HCT116 (cell line): ENCODE data around the gene WFDC1. TPM values are rescaled to one million over a fixed set of nuclear protein-coding genes. Genes with fewer than 3 reads are reported as not detected.

Experiments
- ATAC-seq: fragments of 200-7000 bp; cut with Tn5 transposase; 2 replicates; pipeline ENCODE4 v1.9.1; 2020; ENCODE audit warnings: mild to moderate bottlenecking, moderate library complexity
- BruUV-seq: library from RNA; stranded (reverse); fragments of 400-500 nt; replicated peaks from 2 replicates; lab custom pipeline; 2021; lab: Mats Ljungman, UMichigan
- CTCF ChIA-PET: fragments of 300-600 bp; sonication (Branson Sonifier 250); formaldehyde crosslinking; loops from one replicate; lab custom pipeline; 2021; ENCODE audit warnings: antibody characterized with exemption; lab: Charles Lee
- POLR2A ChIA-PET: fragments of 300-600, 350-600 bp; sonication (Branson Sonifier 250); formaldehyde crosslinking; loops from one replicate; lab custom pipeline; 2021; ENCODE audit warnings: antibody characterized with exemption; lab: Charles Lee
- RAD21 ChIA-PET, 2 experiments: fragments of 300-600 bp; sonication (Branson Sonifier 250); formaldehyde crosslinking; loops; one replicate each; lab custom pipeline; 2023; ENCODE audit warnings: low total read pairs in 2 of 2; ENCODE audit not compliant: uncharacterized antibody in 2 of 2, unreplicated experiment in 2 of 2, low non-redundant PET in 1 of 2; lab: Charles Lee
- DNase-seq: peaks from one replicate; pipeline ENCODE4 v3.0.0-alpha.2; 2010; ENCODE audit warnings: low read depth, low spot score
- H2AFZ ChIP-seq: fragments of 200-600 bp; shearing (Covaris generic), sonication (generic); 2 replicates; pipeline ENCODE4 v1.6.1; 2017; ENCODE audit warnings: low read depth, mixed run types, mixed read lengths, antibody characterized with exemption, low read length; ENCODE audit not compliant: poor library complexity, severe bottlenecking
- H3K27ac ChIP-seq: 2 replicates; pipeline ENCODE4 v1.5.1; 2012; ENCODE audit warnings: low read depth, low read length
- H3K27me3 ChIP-seq: fragments of 200-600 bp; sonication (generic); 2 replicates; pipeline ENCODE4 v1.6.1; 2016; ENCODE audit warnings: mixed run types, low read length, mixed read lengths; ENCODE audit not compliant: insufficient read depth
- H3K36me3 ChIP-seq, 2 experiments: fragments of 200-500 bp in 1 of 2; fragments of 200-600 bp in 1 of 2; sonication (Bioruptor generic) in 1 of 2; sonication (generic) in 1 of 2; 2 replicates each; pipeline versions ENCODE4 v1.5.1 to v1.6.1; 2014 to 2016; ENCODE audit warnings: low read length in 2 of 2, inconsistent platforms in 1 of 2, mixed read lengths in 1 of 2, mixed run types in 1 of 2; ENCODE audit not compliant: insufficient read depth in 2 of 2, control insufficient read depth in 1 of 2
- H3K4me1 ChIP-seq, 2 experiments: fragments of 200-600 bp in 1 of 2; sonication (generic) in 1 of 2; 2 replicates each; pipeline versions ENCODE4 v1.5.1 to v1.6.1; 2012 to 2017; ENCODE audit warnings: low read length in 2 of 2, inconsistent platforms in 1 of 2, mild to moderate bottlenecking in 1 of 2, mixed read lengths in 1 of 2, mixed run types in 1 of 2, moderate library complexity in 1 of 2; ENCODE audit not compliant: insufficient read depth in 2 of 2, control insufficient read depth in 1 of 2
- H3K4me2 ChIP-seq: fragments of 200-600 bp; sonication (generic); 2 replicates; pipeline ENCODE4 v1.6.1; 2017; ENCODE audit warnings: mixed run types, low read length, mixed read lengths
- H3K4me3 ChIP-seq, 2 experiments: fragments of 200-600 bp in 1 of 2; sonication (generic) in 1 of 2; replicated peaks in 1 of 2; 2 replicates each; pipeline ENCODE4 v1.5.1; 2011 to 2016; ENCODE audit warnings: low read length in 2 of 2, control low read depth in 1 of 2, low read depth in 1 of 2, mild to moderate bottlenecking in 1 of 2, mixed read lengths in 1 of 2, mixed run types in 1 of 2
- H3K79me2 ChIP-seq: fragments of 200-600 bp; sonication (generic); 2 replicates; pipeline ENCODE4 v1.6.1; 2017; ENCODE audit warnings: mild to moderate bottlenecking, mixed run types, low read length, moderate library complexity, mixed read lengths; ENCODE audit not compliant: insufficient read depth
- H3K9ac ChIP-seq: fragments of 200-600 bp; sonication (generic); 2 replicates; pipeline ENCODE4 v1.6.1; 2016; ENCODE audit warnings: low read length, mixed read lengths
- H3K9me2 ChIP-seq: fragments of 200-600 bp; sonication (generic), shearing (Covaris generic); 2 replicates; pipeline ENCODE4 v1.6.1; 2017; ENCODE audit warnings: mixed run types, mild to moderate bottlenecking, moderate library complexity; ENCODE audit not compliant: insufficient read depth
- H3K9me3 ChIP-seq, 2 experiments: fragments of 200-500 bp in 1 of 2; fragments of 200-600 bp in 1 of 2; sonication (Bioruptor generic) in 1 of 2; sonication (generic) in 1 of 2; 2 replicates each; pipeline ENCODE4 v1.6.1; 2014 to 2017; ENCODE audit warnings: low read length in 2 of 2, mixed read lengths in 2 of 2, inconsistent platforms in 1 of 2, low read depth in 1 of 2, mild to moderate bottlenecking in 1 of 2, mixed run types in 1 of 2, moderate library complexity in 1 of 2; ENCODE audit not compliant: control insufficient read depth in 1 of 2, insufficient read depth in 1 of 2
- H4K20me1 ChIP-seq: fragments of 200-600 bp; sonication (generic), shearing (Covaris generic); 2 replicates; pipeline ENCODE4 v1.6.1; 2017; ENCODE audit warnings: mixed run types, mild to moderate bottlenecking, moderate library complexity; ENCODE audit not compliant: insufficient read depth
- ELF1 ChIP-seq: IDR thresholded peaks from 2 replicates; pipeline ENCODE4 v1.6.1; 2012; ENCODE audit warnings: low read depth, borderline replicate concordance
- EZH2 ChIP-seq: fragments of 200-600 bp; sonication (generic); IDR thresholded peaks from 2 replicates; pipeline ENCODE4 v1.6.1; 2017; ENCODE audit warnings: antibody characterized with exemption, mixed run types
- EZH2phosphoT487 ChIP-seq: fragments of 200-600 bp; IDR thresholded peaks from 2 replicates; pipeline ENCODE4 v1.6.1; 2018; ENCODE audit warnings: antibody characterized with exemption, borderline replicate concordance
- FOSL1 ChIP-seq: IDR thresholded peaks from 2 replicates; pipeline ENCODE4 v1.6.1; 2012; ENCODE audit warnings: low read depth
- JUND ChIP-seq: IDR thresholded peaks from 2 replicates; pipeline ENCODE4 v1.6.1; 2012
- POLR2A ChIP-seq: IDR thresholded peaks from 2 replicates; pipeline ENCODE4 v1.7.0; 2011; ENCODE audit warnings: borderline replicate concordance; ENCODE audit not compliant: insufficient read depth, insufficient read length; ENCODE audit errors: extremely low read depth
- SIN3A ChIP-seq: IDR thresholded peaks from 2 replicates; pipeline ENCODE4 v1.6.1; 2012; ENCODE audit warnings: low read depth
- SP1 ChIP-seq: IDR thresholded peaks from 2 replicates; pipeline ENCODE4 v1.6.1; 2012; ENCODE audit warnings: low read depth
- SRF ChIP-seq: IDR thresholded peaks from 2 replicates; pipeline ENCODE4 v1.6.1; 2012; ENCODE audit warnings: low read depth
- ZFX ChIP-seq: fragments of 450-650 bp; IDR thresholded peaks from 2 replicates; pipeline ENCODE4 v1.6.1; 2017
- ZNF274 ChIP-seq: fragments of 200-500 bp; sonication (Bioruptor generic); IDR thresholded peaks from 2 replicates; pipeline ENCODE4 v1.6.1; 2014; ENCODE audit warnings: mild to moderate bottlenecking, low read depth, low read length, inconsistent platforms
- intact Hi-C: fragments of 100-400 bp; cut with micrococcal nuclease; formaldehyde crosslinking; loops from 2 replicates; pipeline ENCODE4 v1.10.0; 2022
- total RNA-seq: library from RNA; stranded (reverse); gene quantifications from one replicate; pipeline ENCODE4 v1.2.1, GENCODE V29; 2021; ENCODE audit not compliant: unreplicated experiment
- TF ChIP-seq, protein P1 (sequence below): IDR thresholded peaks from 2 replicates; pipeline ENCODE4 v1.6.1; 2012; ENCODE audit warnings: low read depth
- TF ChIP-seq, protein P2 (sequence below): IDR thresholded peaks from 2 replicates; pipeline ENCODE4 v1.6.1; 2012
- TF ChIP-seq, protein P3 (sequence below): IDR thresholded peaks from 2 replicates; pipeline ENCODE4 v1.6.1; 2011; ENCODE audit warnings: mild to moderate bottlenecking, low read length, moderate library complexity; ENCODE audit not compliant: insufficient replicate concordance; ENCODE audit errors: extremely low read depth

The WFDC1 gene
- total RNA-seq, 1 experiment from 2014 or later: 0.42 TPM

DNA sequence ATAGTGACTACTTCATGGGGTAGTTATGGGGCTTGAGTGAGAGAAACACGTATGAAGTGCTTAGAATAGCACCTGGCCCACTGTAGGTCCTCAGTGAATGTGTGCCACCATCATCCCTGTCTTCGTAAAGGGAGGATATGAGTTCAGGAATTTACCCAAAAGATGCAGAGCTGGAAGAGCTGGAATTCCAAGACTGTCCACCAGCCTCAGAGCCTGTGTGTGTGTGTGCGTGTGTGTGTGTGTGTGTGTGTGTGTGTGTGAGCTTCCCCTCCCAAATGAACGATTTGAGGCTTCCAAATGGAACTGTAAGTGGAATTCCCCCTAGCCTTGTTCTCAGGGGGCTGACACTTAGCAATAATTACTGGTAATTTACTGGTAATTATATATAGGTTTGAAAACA lies 27.3 kb downstream of the WFDC1 start:
- Histone ChIP-seq H3K79me2 (no peaks in the 10 kb centered on the region), H3K9ac (no peak overlapping the region), H4K20me1 (no peaks in the 10 kb centered on the region), H3K9me2 (no peaks in the 10 kb centered on the region), H3K4me2 (no peak overlapping the region), H2AFZ (no peak overlapping the region), H3K27ac (no peak overlapping the region), H3K4me1 (no peaks in the 10 kb centered on the region)
- no TSS peak for BruUV-seq
- ATAC-seq (no peak), DNase-seq (no peak)
- intact Hi-C loops: no loop called here
- RAD21 ChIA-PET: interaction anchor here in 1 of 2 experiments (0.8 kb wide), 1 partner anchor 47 kb away, joined by 3 read pairs; no protein-coding TSS in a partner anchor
- no peak for TF ChIP-seq SIN3A
- no peak for TF ChIP-seq EZH2phosphoT487
- no peak for TF ChIP-seq ZNF274
- TF ChIP-seq, protein P1, sequence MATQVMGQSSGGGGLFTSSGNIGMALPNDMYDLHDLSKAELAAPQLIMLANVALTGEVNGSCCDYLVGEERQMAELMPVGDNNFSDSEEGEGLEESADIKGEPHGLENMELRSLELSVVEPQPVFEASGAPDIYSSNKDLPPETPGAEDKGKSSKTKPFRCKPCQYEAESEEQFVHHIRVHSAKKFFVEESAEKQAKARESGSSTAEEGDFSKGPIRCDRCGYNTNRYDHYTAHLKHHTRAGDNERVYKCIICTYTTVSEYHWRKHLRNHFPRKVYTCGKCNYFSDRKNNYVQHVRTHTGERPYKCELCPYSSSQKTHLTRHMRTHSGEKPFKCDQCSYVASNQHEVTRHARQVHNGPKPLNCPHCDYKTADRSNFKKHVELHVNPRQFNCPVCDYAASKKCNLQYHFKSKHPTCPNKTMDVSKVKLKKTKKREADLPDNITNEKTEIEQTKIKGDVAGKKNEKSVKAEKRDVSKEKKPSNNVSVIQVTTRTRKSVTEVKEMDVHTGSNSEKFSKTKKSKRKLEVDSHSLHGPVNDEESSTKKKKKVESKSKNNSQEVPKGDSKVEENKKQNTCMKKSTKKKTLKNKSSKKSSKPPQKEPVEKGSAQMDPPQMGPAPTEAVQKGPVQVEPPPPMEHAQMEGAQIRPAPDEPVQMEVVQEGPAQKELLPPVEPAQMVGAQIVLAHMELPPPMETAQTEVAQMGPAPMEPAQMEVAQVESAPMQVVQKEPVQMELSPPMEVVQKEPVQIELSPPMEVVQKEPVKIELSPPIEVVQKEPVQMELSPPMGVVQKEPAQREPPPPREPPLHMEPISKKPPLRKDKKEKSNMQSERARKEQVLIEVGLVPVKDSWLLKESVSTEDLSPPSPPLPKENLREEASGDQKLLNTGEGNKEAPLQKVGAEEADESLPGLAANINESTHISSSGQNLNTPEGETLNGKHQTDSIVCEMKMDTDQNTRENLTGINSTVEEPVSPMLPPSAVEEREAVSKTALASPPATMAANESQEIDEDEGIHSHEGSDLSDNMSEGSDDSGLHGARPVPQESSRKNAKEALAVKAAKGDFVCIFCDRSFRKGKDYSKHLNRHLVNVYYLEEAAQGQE: no peak
- TF ChIP-seq, protein P2, sequence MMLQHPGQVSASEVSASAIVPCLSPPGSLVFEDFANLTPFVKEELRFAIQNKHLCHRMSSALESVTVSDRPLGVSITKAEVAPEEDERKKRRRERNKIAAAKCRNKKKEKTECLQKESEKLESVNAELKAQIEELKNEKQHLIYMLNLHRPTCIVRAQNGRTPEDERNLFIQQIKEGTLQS: no peak
- TF ChIP-seq ELF1: no peak
- no peak for TF ChIP-seq SRF
- TF ChIP-seq JUND: no peak
- no peak for TF ChIP-seq FOSL1
- no peak for TF ChIP-seq SP1
- TF ChIP-seq POLR2A: no peak
- no peak for TF ChIP-seq EZH2
- TF ChIP-seq, protein P3, sequence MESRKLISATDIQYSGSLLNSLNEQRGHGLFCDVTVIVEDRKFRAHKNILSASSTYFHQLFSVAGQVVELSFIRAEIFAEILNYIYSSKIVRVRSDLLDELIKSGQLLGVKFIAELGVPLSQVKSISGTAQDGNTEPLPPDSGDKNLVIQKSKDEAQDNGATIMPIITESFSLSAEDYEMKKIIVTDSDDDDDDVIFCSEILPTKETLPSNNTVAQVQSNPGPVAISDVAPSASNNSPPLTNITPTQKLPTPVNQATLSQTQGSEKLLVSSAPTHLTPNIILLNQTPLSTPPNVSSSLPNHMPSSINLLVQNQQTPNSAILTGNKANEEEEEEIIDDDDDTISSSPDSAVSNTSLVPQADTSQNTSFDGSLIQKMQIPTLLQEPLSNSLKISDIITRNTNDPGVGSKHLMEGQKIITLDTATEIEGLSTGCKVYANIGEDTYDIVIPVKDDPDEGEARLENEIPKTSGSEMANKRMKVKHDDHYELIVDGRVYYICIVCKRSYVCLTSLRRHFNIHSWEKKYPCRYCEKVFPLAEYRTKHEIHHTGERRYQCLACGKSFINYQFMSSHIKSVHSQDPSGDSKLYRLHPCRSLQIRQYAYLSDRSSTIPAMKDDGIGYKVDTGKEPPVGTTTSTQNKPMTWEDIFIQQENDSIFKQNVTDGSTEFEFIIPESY: no peak
- TF ChIP-seq ZFX: no peak
- TF ChIP-seq, all 23 proteins: peak for 0
- POLR2A ChIA-PET: no interaction called here
- no peaks in the 10 kb centered on the region for H3K36me3 ChIP-seq
- H3K4me3 ChIP-seq: no peak overlapping the region
- H3K9me3 ChIP-seq: peaks cover 0 to 8% of the 10 kb centered on the region in 2 experiments; a peak in 1 of 4 replicates
- H3K27me3 ChIP-seq: peaks cover 38% of the 10 kb centered on the region; the same call in 1 of the 2 replicates
- CTCF ChIA-PET: no interaction called here
